M059J (cell line): ENCODE data around the gene CNOT3. TPM values are rescaled to one million over a fixed set of nuclear protein-coding genes. Genes with fewer than 3 reads are reported as not detected.
"Not testable (repeated sequence)": the region's sequence is repeated elsewhere in the genome, so short reads cannot be mapped to it uniquely, and the experiment has no call there.

Experiments used
- DNase-seq: peaks from one replicate; pipeline ENCODE4 v3.0.0-alpha.2; 2012; ENCODE audit warnings: low read depth
- total RNA-seq: library from RNA; depleted of rRNA; stranded (reverse); fragments of >200 nt; shearing (Covaris generic); gene quantifications from 2 replicates; pipeline ENCODE4 v1.2.3, GENCODE V29; 2014

CNOT3 gene
- total RNA-seq, 1 experiment from 2014 or later, result 18.4 TPM

- no peak for DNase-seq
These were observed 31.7 kb downstream of the CNOT3 start for GRCh38 chr19:54169149-54169740.

- not testable (repeated sequence) for DNase-seq
These were observed 34.3 kb downstream of the CNOT3 start for GRCh38 chr19:54171736-54172431.

GRCh38 chr19:54172471-54173358 lies 35.2 kb downstream of the CNOT3 start, which contains the start of gene TMC4:
TMC4 (minus strand) TSS chr19:54173160; CDS start chr19:54173117, 43 bp downstream.
- peak; percentile 68 for DNase-seq

GRCh38 chr19:54173359-54173699 lies 35.8 kb downstream of the CNOT3 start:
- no peak for DNase-seq

- DNase-seq, result no peak
These were observed 36.6 kb downstream of the CNOT3 start for GRCh38 chr19:54173951-54174834.

GRCh38 chr19:54178581-54179261 lies 41.2 kb downstream of the CNOT3 start:
- no peak for DNase-seq

- DNase-seq, result no peak
These were observed 41.8 kb downstream of the CNOT3 start for GRCh38 chr19:54179262-54179852.

GRCh38 chr19:54179921-54180461 lies 42.4 kb downstream of the CNOT3 start:
- DNase-seq, result peak; percentile 63

- no peak for DNase-seq
These were observed 43.1 kb downstream of the CNOT3 start for GRCh38 chr19:54180691-54181091.

GRCh38 chr19:54181894-54182293 lies 44.3 kb downstream of the CNOT3 start:
- DNase-seq, result not testable (repeated sequence)

GRCh38 chr19:54183431-54183830 lies 45.9 kb downstream of the CNOT3 start:
- no peak for DNase-seq

GRCh38 chr19:54186351-54186750 lies 48.8 kb downstream of the CNOT3 start:
- no peak for DNase-seq

GRCh38 chr19:54186934-54187381 lies 49.4 kb downstream of the CNOT3 start:
- DNase-seq, result no peak

GRCh38 chr19:54188215-54188871 lies 50.8 kb downstream of the CNOT3 start:
- DNase-seq, result peak; percentile 93

- no peak for DNase-seq
These were observed 51.7 kb downstream of the CNOT3 start, which contains the start of gene MBOAT7 for GRCh38 chr19:54189145-54189734. MBOAT7 (minus strand) TSS chr19:54189580; CDS start chr19:54188508, 1,072 bp downstream.

- peak; percentile 100 for DNase-seq
These were observed 52.4 kb downstream of the CNOT3 start for GRCh38 chr19:54189735-54190502.

- DNase-seq, result peak; percentile 99
These were observed 53.0 kb downstream of the CNOT3 start for GRCh38 chr19:54190503-54191010.
